ENCODE measurements around the gene GNPDA1. TPM values are rescaled to one million over a fixed set of nuclear protein-coding genes. Genes with fewer than 3 reads are reported as not detected.

GNPDA1 gene
- total RNA-seq, 4 donors from 2014 or later, result 28.6 to 37.0 (median 33.2) TPM

DNA sequence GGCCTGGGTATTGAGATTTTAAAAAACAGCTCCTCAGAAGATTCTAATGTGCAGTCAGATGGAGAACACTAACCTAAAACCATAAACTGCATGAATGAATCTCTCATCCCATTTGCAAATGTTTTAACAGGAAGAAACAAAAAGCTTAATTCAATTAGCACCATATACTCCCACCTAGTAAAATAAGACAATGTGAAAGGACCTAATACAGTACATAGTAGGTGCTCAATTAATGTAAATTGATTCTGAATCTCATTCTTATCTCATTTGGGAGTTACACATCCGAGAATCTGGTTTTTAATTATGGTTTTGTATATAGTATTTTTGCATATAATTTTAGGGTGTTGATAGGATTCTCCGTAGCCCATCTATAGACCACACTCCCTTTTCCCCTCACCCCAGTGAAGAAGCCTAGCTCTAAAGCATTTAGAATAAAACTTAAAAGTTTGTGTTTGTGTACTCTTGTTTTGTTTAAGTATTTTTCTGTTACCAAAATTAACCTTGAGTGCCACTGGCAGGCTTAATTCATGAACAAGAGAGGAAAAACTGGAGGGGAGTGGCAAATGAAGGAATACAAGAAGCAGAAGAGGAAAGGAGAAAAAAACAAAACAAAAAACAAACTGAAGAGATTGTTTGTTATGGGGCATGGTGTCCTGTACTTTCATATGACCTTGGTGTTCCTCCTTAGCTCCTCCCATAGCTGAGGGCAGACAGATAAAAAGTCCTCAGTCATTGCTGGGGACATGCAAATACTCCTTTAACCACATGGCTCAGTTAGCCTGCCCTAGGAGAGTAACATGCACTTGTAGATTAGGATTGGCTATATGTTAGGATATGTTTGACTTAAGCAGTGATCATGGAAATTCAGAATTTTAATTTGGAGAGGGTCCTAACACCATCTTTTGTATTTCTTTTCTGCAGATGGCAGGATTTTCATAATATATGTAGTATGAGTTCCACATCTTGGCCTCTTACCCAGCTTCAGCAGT is 42.8 kb downstream of the GNPDA1 start:
- ATAC-seq (ENCODE audit: low FRiP score) (no peak), DNase-seq (ENCODE audit: low spot score) (no peak)
- TF ChIP-seq CTCF (IDR thresholded peaks at IDR 0.05), result no peak

- ATAC-seq (ENCODE audit: low FRiP score), result peak; percentile 100
- DNase-seq (ENCODE audit: low spot score), result peak; percentile 77
- TF ChIP-seq CTCF (IDR thresholded peaks at IDR 0.05), result peak in 2 of 3 donors; percentile 58 to 86
Measured at GRCh38 chr5:141968914-141969608, 43.8 kb downstream of the GNPDA1 start, which contains the start of gene RNF14. RNF14 (plus strand) TSS chr5:141969105; CDS start chr5:141973589, 4,484 bp downstream.

GRCh38 chr5:141966963-141967333 is 45.9 kb downstream of the GNPDA1 start:
- DNase-seq (ENCODE audit: low spot score), result no peak

DNA sequence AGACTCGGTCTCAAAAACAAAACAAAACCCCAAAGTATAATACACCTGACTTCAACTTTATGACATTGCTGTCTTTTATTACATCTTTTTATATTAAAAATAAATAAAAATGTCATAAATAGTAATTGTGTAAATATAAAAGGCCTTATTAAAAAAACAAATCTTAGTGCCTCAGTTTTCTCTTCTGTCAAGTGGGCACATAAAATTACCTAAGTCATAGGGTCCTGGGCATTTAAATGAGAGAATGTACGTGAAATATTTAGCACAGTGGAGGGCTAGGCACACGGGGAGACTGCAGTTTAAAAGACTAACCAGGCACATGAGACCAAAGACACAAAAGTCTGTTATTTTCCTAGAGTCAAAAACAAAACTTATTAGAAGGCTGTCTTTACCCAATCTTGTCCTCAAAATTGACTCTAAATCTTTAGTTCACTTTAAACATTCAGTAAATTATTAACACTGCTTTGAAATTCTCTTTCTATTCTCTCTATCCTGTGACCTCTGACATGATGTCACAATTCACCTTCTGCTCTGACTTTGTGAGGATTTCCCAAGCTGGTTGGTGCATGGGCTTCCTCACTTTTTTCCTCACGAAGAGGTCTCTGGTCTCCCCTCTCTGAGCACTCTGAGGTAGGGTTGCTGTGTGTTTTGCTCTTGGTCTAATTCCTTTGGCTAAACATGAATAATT is 46.4 kb downstream of the GNPDA1 start:
- TF ChIP-seq CTCF (IDR thresholded peaks at IDR 0.05), result no peak
- DNase-seq (ENCODE audit: low spot score) (no peak), ATAC-seq (ENCODE audit: low FRiP score) (no peak)

More at GRCh38 chr5:141966963-141967333, 45.9 kb downstream of the GNPDA1 start:
- no peak for TF ChIP-seq CTCF (IDR thresholded peaks at IDR 0.05)
- ATAC-seq (ENCODE audit: low FRiP score), result no peak

GRCh38 chr5:141965071-141965470 is 47.8 kb downstream of the GNPDA1 start:
- no peak for TF ChIP-seq CTCF (IDR thresholded peaks at IDR 0.05)
- ATAC-seq (ENCODE audit: low FRiP score) (no peak), DNase-seq (ENCODE audit: low spot score) (no peak)

DNA sequence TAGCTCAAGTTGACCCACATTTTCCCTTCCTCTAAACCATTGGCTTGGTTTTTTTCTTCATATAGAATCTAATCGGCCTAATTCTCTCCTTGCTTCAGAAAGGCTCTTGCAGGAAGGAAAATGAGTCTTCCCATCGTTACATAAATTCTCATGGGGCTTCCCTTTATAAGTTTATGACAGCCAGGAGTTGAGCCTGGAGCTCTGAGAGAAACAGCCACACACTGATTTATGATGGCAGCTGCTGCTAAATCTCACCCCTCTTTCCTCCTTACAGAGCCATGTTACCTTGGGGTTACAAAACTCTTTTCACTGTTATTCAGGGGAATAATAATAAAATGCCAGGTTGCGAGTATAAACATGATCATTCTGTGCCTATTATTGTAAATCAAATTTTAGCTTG is 49.1 kb downstream of the GNPDA1 start:
- TF ChIP-seq CTCF (IDR thresholded peaks at IDR 0.05), result no peak
- ATAC-seq (ENCODE audit: low FRiP score), result no peak
- DNase-seq (ENCODE audit: low spot score), result no peak
